SK-N-MC (cell line): ENCODE data around the gene OR2H2.

Source experiments
- EZH2 ChIP-seq: fragments of 200-600 bp; sonication (generic); IDR thresholded peaks from one replicate; pipeline ENCODE4 v1.6.1; 2017; ENCODE audit warnings: antibody characterized with exemption
- FOXP2 ChIP-seq: optimal IDR thresholded peaks from 2 replicates; pipeline ENCODE3; 2011; ENCODE audit warnings: mild to moderate bottlenecking, moderate library complexity; ENCODE audit not compliant: insufficient read depth; ENCODE audit errors: extremely low read length, control extremely low read depth
- POLR2AphosphoS5 ChIP-seq: IDR thresholded peaks from 2 replicates; pipeline ENCODE4 v1.6.1; 2012; ENCODE audit warnings: mild to moderate bottlenecking, low read depth, low read length, borderline replicate concordance

DNA sequence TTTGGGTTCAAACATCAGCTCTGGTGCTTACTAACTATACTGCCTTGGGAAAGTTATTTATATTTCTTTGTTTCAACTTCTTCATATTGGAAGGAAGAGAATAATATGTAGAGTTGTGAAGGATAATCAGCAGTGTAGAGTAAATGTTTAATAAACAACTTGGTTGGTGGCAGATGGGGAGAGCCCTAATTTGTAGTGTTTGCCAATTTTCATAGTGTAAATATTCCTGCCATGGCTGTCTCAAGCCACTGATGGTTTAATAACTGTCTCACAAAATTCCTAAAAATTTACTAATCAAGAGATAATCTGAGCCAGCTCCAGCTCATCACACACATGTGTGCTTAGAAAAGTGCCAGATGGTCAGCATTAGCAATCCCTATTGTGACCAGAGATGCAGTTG lies at the start of gene OR2H2:
- no peak for TF ChIP-seq EZH2
- no peak for TF ChIP-seq POLR2AphosphoS5
- TF ChIP-seq FOXP2: no peak
